Measurements from ENCODE around the gene ESRRG.

- TF ChIP-seq CTCF (IDR thresholded peaks at IDR 0.05), result no peak
- TF ChIP-seq POLR2AphosphoS5 (IDR thresholded peaks at IDR 0.05), result no peak
Observed at GRCh38 chr1:216666441-216666840, 56.8 kb downstream of the ESRRG start.
